GM12891 (cell line): ENCODE measurements around the gene IL2RA.
"Not testable (repeated sequence)": the region's sequence is repeated elsewhere in the genome, so short reads cannot be mapped to it uniquely, and the experiment has no call there.

ENCODE experiments used
- DNase-seq: peaks from one replicate; pipeline ENCODE4 v3.0.0; 2011; ENCODE audit warnings: low spot score; ENCODE audit not compliant: insufficient read length
- FAIRE-seq: peaks from 2 replicates; lab custom pipeline; 2011; peaks lifted over from hg19 to GRCh38; lab: Jason Lieb, UNC
- PAX5 ChIP-seq: IDR thresholded peaks from 2 replicates; pipeline ENCODE4 v1.6.1; 2011; ENCODE audit warnings: low read length, moderate library complexity, mild to moderate bottlenecking; ENCODE audit not compliant: insufficient read depth, severe bottlenecking
- POLR2A ChIP-seq: IDR thresholded peaks from 2 replicates; pipeline ENCODE4 v1.6.1; 2011; ENCODE audit warnings: low read depth, low read length, control low read depth
- POLR2AphosphoS5 ChIP-seq: IDR thresholded peaks from 2 replicates; pipeline ENCODE4 v1.6.1; 2011; ENCODE audit warnings: low read depth, low read length, control low read depth
- POU2F2 ChIP-seq: IDR thresholded peaks from 2 replicates; pipeline ENCODE4 v1.6.1; 2011; ENCODE audit warnings: low read depth, mild to moderate bottlenecking, control low read depth, low read length, moderate library complexity
- SPI1 ChIP-seq: IDR thresholded peaks from 2 replicates; pipeline ENCODE4 v1.6.1; 2011; ENCODE audit warnings: low read depth, low read length, control low read depth
- TAF1 ChIP-seq: IDR thresholded peaks from 2 replicates; pipeline ENCODE4 v1.6.1; 2011; ENCODE audit warnings: low read depth, low read length, control low read depth

IL2RA gene

GRCh38 chr10:6044060-6044459 lies 18.1 kb downstream of the IL2RA start:
- no peak for TF ChIP-seq PAX5
- no peak for TF ChIP-seq TAF1
- TF ChIP-seq POLR2A = no peak
- TF ChIP-seq SPI1 = no peak
- no peak for TF ChIP-seq POLR2AphosphoS5
- TF ChIP-seq POU2F2 = no peak
- peak; percentile 84 for FAIRE-seq
- no peak for DNase-seq

- not testable (repeated sequence) for FAIRE-seq
Observed at GRCh38 chr10:6043377-6043776, 18.8 kb downstream of the IL2RA start.

GRCh38 chr10:6040205-6040604 lies 22.0 kb downstream of the IL2RA start:
- FAIRE-seq (no peak), DNase-seq (no peak)
- TF ChIP-seq POLR2A = no peak
- no peak for TF ChIP-seq POU2F2
- TF ChIP-seq PAX5 = no peak
- no peak for TF ChIP-seq TAF1

More at GRCh38 chr10:6043377-6043776, 18.8 kb downstream of the IL2RA start:
- not testable (repeated sequence) for DNase-seq

- DNase-seq (no peak), FAIRE-seq (no peak)
- TF ChIP-seq POLR2A = no peak
- no peak for TF ChIP-seq TAF1
- TF ChIP-seq POLR2AphosphoS5 = no peak
- TF ChIP-seq PAX5 = no peak
Observed at GRCh38 chr10:6039711-6040110, 22.5 kb downstream of the IL2RA start.

GRCh38 chr10:6038071-6038631 lies 24.0 kb downstream of the IL2RA start:
- no peak for DNase-seq
- TF ChIP-seq SPI1 = no peak
- no peak for TF ChIP-seq POLR2AphosphoS5
- TF ChIP-seq TAF1 = no peak
- TF ChIP-seq POLR2A = no peak
- TF ChIP-seq POU2F2 = no peak
- no peak for TF ChIP-seq PAX5
- FAIRE-seq = peak; percentile 69

GRCh38 chr10:6037422-6037821 lies 24.7 kb downstream of the IL2RA start:
- TF ChIP-seq SPI1 (no peak), PAX5 (no peak)
- DNase-seq (no peak), FAIRE-seq (peak; percentile 58)

- FAIRE-seq (peak; percentile 62), DNase-seq (no peak)
- TF ChIP-seq SPI1 (no peak), POU2F2 (0 out of 2 replicates have a peak, but pooled peaks have one; percentile 38)
Observed at GRCh38 chr10:6036861-6037321, 25.3 kb downstream of the IL2RA start.

GRCh38 chr10:6035931-6036575 lies 26.1 kb downstream of the IL2RA start:
- DNase-seq (no peak), FAIRE-seq (no peak)
- TF ChIP-seq PAX5 (no peak), POLR2A (no peak), POLR2AphosphoS5 (no peak), SPI1 (no peak)

GRCh38 chr10:6035101-6035834 lies 26.9 kb downstream of the IL2RA start:
- no peak for TF ChIP-seq POU2F2
- TF ChIP-seq POLR2AphosphoS5 = no peak
- no peak for TF ChIP-seq PAX5
- no peak for TF ChIP-seq POLR2A
- TF ChIP-seq TAF1 = no peak
- TF ChIP-seq SPI1 = no peak
- DNase-seq (no peak), FAIRE-seq (no peak)

- FAIRE-seq = no peak
- no peak for TF ChIP-seq POU2F2
- TF ChIP-seq SPI1 = no peak
- no peak for TF ChIP-seq POLR2AphosphoS5
- no peak for TF ChIP-seq TAF1
- TF ChIP-seq POLR2A = no peak
- TF ChIP-seq PAX5 = no peak
- DNase-seq = no peak
Observed at GRCh38 chr10:6034371-6034770, 27.8 kb downstream of the IL2RA start.

GRCh38 chr10:6033954-6034353 lies 28.2 kb downstream of the IL2RA start:
- no peak for TF ChIP-seq POU2F2
- no peak for TF ChIP-seq POLR2AphosphoS5
- TF ChIP-seq PAX5 = no peak
- no peak for TF ChIP-seq SPI1
- TF ChIP-seq POLR2A = no peak
- no peak for TF ChIP-seq TAF1
- DNase-seq = no peak
- no peak for FAIRE-seq
